ENCODE data around the gene IL13RA2.

DNA sequence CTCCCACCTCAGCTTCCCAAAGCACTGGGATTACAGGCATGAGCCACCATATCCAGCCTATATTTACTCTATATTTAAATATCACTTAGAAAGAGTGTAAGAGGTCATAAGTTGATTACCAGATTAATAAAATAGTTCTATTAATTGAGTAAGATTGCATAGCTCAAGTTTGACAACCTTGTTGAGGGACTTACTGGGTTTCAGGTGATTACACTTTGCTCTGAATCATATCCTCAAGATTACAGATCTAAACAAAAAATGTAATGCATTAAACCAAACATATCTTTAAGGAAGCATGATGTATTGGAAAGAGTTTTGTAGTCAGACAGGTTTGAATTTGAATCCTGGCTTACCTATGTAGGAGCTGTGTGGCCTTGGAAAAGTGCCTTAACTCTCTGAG lies 47.9 kb upstream of the IL13RA2 start:
- TF ChIP-seq SIN3A (IDR thresholded peaks at IDR 0.05; ENCODE audit: borderline replicate concordance, insufficient read depth, low read length) (no peak), POLR2AphosphoS5 (IDR thresholded peaks at IDR 0.05; ENCODE audit: low read depth, low read length) (no peak), TAF1 (IDR thresholded peaks at IDR 0.05; ENCODE audit: borderline replicate concordance, insufficient read depth, low read length) (no peak)
- TF ChIP-seq, protein P1, sequence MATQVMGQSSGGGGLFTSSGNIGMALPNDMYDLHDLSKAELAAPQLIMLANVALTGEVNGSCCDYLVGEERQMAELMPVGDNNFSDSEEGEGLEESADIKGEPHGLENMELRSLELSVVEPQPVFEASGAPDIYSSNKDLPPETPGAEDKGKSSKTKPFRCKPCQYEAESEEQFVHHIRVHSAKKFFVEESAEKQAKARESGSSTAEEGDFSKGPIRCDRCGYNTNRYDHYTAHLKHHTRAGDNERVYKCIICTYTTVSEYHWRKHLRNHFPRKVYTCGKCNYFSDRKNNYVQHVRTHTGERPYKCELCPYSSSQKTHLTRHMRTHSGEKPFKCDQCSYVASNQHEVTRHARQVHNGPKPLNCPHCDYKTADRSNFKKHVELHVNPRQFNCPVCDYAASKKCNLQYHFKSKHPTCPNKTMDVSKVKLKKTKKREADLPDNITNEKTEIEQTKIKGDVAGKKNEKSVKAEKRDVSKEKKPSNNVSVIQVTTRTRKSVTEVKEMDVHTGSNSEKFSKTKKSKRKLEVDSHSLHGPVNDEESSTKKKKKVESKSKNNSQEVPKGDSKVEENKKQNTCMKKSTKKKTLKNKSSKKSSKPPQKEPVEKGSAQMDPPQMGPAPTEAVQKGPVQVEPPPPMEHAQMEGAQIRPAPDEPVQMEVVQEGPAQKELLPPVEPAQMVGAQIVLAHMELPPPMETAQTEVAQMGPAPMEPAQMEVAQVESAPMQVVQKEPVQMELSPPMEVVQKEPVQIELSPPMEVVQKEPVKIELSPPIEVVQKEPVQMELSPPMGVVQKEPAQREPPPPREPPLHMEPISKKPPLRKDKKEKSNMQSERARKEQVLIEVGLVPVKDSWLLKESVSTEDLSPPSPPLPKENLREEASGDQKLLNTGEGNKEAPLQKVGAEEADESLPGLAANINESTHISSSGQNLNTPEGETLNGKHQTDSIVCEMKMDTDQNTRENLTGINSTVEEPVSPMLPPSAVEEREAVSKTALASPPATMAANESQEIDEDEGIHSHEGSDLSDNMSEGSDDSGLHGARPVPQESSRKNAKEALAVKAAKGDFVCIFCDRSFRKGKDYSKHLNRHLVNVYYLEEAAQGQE (IDR thresholded peaks at IDR 0.05; ENCODE audit: insufficient read depth in 1 of 2, low read depth in 2 of 2, low read length in 2 of 2), result no peak

All from PFSK-1 (cell line).